Measurements from ENCODE around the gene ST3GAL2.
A peak's percentile ranks its signal among the peaks of the same experiment; 100 is the strongest.
"Not testable (repeated sequence)": the region's sequence is repeated elsewhere in the genome, so short reads cannot be mapped to it uniquely, and the experiment has no call there.

The ST3GAL2 gene

DNA sequence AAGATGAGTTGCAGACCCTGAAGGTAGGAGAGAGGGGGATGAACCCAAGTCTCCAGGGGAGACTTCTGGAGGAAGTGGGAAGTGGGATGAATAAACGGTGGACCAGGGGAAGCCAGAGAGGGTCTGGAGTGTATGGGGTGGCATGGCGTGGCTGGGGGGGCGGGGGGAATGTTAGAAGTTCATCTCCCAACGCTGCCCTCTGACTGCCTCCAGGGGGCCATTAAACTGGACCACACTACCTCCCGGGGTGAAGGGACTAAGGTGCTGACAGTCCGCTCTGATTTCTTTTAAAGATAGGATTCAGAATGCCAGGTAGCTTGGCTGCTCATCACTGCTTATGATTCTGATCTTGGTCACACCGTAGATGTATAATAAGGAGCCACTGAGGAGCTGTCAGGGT, 21.2 kb downstream of the ST3GAL2 start:
- DNase-seq (ENCODE audit: low spot score): no peak

DNA sequence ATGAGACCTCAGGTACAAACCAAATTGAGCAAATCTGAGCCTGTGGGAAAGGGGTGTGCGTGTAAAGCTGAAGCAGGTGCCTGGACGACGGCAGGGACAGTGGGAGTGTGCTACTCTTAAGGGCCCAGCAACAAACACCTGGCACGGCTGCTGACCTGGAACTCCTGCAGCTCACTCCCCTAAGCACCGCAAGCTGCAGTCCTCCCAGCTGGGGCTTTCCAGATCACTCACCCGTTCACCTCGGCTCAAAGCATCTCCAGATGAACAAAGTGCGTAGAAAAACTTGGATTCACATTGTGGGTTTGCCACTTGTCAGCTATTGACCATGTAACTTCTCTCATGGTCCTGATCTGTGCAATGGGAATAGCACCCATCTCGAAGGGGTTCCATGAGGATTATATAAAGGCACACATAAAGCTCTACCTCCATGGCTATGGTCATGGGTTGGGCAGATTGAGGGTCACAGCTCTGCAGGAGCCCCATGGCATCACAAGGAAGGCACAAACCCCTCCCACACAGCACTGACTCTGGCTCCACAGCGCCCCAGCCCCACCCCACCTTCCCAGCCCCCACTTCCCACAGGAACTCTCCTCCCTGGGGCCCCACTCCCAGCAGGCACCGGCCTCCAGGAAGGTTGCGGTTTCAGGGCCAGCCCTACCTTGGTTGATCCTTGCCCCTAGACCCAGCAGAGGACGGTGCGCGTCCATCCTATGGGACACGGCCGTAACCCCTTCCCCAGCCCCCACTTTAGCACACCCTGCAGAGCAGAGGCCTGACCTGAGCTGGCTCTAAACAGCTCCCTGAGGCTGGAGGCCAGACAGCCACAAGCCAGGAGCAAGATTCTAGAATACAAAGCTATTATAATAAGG, 21.9 kb downstream of the ST3GAL2 start:
- DNase-seq (ENCODE audit: low spot score): no peak

DNA sequence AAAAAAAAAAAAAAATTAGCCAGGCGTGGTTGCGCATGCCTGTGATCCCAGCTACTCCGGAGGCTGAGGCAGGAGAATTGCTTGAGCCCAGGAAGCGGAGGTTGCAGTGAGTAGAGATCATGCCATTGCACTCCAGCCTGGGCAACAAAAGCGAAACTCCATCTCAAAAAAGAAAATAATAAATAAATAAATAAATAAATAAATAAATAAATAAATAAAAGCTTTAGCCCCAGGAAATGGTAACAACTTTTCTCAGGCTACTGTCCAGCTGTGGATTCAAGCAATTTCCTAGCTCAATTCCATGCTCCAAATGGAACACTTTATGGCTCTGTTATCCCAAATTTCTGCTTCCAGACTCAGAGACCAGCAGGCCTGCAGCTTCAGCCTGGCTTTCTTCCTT, 25.3 kb downstream of the ST3GAL2 start:
- DNase-seq (ENCODE audit: low spot score): not testable (repeated sequence)

DNA sequence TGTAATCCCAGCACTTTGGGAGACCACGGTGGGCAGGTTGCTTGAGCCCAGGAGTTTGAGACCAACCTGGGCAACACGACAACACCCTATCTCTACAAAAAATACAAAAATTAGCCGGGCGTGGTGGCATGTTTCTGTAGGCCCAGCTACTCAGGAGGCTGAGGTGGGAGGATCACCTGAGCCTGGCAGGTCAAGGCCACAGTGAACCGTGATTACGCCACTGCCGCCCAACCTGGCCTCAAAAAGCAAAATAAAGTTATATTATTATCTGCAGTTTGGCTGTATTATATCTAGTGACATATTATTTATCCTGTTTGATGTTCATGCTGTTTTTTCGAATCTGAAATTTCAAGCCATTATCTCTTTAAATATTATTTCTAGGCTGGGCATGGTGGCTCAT, 26.5 kb downstream of the ST3GAL2 start:
- DNase-seq (ENCODE audit: low spot score): no peak

DNA sequence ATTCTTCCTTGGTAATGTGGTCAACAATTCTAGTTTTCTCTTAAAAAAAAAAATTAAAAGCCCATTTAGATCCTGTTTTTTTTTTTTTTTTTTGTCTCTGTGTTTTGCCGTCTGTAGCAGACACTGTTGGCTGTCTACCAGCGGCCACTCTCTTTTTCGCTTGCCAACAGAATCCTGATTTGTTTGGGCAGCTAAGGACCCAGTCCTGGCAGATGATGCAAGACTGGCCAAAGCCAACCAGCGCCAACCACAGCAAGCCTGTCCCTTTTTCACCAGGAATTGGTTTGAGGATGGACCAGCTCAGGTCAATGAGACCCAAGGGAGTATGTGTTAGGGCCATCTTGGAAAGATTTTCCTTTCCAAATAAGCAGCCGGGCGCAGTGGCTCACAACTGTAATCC, 28.2 kb downstream of the ST3GAL2 start:
- DNase-seq (ENCODE audit: low spot score): no peak

DNA sequence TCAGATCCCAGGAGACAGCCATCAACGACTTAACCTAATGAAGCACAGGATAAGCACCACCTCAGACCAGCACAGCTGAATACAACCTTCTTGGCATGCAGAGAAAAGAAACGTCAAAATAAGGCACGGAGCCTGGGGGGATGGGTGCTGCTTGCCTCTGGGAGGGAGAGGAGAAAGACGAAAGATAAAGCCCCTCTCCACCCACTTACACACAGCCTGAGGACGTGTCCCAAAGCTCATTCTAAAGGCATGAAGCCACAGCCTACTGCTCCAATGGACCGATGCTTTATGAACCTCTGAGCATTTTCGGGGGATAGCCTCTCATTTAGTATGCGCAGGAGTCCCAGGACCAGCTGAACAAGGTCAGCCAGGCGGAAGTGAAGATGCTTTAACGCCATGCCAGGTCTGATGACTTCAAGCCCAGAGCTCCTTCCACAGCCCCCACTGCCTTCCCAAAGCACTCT, 31.1 kb downstream of the ST3GAL2 start:
- DNase-seq (ENCODE audit: low spot score): no peak

DNA sequence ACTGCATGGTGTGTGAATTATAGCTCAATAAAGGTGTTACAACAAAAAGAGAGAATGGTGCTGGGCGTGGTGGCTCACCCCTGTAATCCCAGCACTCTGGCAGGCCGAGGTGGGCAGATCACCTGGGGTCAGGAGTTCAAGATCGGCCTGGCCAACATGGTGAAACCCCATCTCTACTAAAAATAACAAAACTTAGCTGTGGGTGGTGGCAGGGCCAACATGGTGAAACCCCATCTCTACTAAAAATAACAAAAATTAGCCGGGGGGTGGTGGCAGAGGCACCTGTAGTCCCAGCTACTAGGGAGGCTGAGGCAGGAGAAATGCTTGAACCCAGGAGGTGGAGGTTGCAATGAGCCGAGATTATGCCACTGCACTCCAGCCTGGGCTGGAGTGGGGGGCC, 32.8 kb downstream of the ST3GAL2 start:
- DNase-seq (ENCODE audit: low spot score): not testable (repeated sequence)

DNA sequence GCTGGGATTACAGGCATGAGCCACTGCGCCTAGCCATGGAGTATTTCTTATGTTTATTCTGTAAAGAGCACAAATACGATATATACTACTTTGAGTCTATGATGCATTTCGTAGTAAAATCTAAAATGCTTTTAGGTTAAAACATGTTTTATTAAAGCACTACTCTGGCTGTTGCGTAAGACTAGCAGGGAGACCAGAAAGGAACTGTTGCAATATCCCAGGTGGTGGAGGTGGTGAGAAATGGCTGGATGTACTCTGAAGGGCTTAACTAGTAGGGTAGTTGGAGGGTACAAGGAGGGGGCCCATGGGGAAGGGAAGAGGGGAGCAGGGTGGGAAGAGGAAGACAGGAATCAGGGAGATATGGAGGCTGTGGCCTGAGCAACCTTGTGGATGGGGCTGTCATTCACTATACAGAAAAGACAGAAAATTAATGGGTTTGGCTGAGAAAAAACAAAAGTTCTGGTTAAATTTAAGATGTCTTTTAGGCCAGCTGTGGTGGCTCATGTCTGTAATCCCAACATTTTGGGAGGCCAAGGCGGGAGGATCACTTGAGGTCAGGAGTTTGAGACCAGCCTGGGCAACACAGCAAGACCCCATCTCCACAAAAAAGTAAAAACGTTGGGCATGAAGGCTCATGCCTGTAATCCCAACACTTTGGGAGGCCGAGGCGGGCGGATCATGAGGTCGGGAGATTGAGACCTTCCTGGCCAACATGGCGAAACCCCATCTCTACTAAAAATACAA, 35.8 kb downstream of the ST3GAL2 start:
- peak; percentile 63 for DNase-seq (ENCODE audit: low spot score)

DNA sequence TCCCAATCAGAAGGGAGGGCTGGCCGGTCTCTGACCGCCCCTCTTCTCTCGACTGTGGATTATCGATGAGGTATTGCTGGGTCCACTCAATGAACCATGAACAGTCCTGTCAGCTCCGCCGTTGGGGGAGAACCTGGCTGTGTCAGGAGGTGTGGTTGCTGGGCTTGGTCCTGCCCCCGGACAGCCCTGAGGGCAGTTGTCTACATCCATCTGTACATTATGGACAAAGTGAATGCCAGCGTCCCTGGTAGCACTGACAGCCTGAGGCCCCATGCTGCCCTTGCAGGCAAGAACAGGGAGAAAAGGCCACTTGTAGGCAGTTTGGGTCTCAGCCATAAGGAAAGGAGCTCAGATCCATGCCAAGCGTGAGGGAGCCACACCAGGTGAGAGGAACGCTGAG, 38.9 kb downstream of the ST3GAL2 start:
- no peak for DNase-seq (ENCODE audit: low spot score)

DNA sequence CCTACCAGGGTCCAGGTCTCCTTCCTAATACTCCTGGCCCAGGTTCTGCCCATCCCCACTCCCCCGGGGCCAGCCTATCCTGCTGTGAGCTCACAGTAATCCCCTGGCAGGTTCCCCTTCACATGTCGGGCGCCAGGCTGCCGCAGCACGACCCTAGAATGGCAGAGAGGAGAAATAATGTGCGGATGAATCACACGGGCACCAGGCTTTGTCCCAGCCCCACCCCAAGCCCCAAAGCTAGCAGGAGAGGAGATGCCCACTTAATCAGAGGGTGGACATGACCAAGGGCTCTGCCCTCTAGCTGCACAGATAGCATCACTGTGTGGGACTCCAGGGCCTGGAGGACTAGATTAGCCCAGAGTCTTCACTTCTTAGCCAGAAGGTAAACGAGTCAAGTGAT, 39.5 kb downstream of the ST3GAL2 start:
- DNase-seq (ENCODE audit: low spot score): no peak

DNA sequence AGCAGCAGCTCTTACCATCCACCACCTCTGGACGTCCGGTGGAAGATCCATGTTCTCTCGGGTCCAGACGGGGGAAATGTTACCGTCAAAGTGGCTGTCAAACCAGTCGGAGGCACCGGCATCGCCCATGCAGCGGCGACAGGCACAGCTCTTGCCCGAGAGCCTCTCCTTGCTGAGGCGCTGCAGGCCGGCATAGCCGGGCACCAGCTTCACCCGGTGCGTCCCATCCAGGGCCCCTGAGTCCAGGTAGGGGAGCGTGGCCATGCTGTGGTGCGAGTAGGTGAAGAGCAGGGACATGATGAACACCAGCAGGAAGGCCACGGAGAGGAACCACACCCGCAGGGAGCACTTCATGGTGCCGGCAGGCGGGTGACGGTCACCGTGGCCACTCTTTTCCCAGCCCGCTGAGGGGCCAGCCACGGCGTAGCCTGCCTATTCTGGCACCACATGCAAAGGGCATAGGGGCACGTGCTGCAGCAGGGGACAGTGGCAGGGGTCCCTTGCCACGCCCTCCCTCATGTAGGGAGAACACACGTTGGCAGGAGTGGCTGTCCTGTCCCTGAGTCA, 40.6 kb downstream of the ST3GAL2 start:
- DNase-seq (ENCODE audit: low spot score): no peak

DNA sequence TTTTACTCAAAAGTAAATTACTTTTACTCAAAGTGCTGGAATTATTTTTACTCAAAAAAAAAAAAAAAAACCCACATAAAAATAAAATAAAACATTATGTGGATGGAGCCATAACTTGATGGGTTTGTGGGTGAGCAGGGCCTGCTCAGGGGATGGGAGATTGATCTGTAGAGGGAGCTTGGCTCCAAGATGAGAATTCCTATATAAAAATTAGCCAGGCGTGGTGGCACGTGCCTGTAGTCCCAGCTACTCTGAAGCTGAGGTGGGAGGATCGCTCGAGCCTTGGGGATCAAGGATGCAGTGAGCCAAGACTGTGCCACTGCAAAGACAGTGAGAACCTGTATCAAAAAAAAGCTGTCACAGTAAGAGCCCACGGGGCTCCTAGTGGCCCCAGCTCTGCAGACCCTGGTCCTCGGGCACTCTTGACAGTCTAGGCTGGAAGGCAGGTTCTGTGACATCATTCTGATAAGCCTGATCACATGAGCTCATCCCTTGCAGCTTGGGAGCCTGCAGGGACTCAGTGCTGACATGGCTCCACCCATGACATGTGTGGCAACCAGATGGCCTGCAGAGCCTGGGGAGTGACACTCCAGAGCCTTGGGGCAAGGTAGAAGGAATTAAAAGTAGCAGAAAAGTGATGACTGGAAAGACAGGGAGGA, 42.5 kb downstream of the ST3GAL2 start:
- peak; percentile 48 for DNase-seq (ENCODE audit: low spot score)

DNA sequence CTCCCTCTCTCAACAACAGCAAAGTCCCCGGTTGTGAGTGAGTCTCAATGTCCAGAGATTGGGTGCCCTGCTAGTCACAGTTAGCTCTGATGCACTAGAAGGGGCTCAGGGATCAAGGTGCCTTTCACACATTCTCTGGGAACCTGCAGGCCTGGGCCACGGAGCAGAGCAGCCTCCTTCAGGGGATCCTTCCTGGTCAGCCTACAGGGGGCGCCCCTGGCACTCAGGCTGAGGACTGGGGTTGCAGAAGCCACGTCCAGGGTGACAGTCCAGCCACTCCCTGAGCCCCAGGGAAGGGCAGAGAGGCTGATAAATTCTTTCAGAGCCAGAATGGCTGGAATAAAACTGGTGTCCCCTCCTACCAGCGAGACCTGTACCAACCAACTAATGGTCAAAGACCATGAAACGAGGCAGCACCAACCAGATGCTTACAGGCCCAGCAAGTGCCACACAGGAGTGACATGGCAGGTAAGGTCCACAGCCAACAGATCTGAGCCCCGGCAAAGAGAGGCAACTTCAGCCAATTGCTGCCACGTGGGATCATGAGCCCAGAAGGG, 43.5 kb downstream of the ST3GAL2 start:
- peak; percentile 94 for DNase-seq (ENCODE audit: low spot score)

DNA sequence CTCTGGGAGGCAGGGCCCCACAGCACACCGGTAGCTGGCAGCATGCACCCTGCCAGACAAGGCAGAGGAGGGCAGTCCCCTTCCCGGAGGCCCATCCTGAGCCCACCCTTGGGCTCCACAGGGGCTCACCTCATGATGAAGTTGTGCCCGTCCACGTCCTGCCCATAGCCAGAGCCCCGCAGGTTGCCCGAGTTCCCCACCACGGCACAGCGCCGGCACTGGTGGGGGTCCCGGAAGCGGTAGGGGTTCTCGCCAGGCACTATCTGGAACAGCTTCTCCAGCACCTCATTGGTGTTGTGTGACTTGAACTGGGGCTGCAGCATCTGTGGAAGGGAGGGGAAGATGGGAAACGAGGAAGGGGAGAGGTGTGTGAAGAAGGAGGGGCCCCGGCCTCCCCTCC, 44.0 kb downstream of the ST3GAL2 start:
- DNase-seq (ENCODE audit: low spot score): no peak

DNA sequence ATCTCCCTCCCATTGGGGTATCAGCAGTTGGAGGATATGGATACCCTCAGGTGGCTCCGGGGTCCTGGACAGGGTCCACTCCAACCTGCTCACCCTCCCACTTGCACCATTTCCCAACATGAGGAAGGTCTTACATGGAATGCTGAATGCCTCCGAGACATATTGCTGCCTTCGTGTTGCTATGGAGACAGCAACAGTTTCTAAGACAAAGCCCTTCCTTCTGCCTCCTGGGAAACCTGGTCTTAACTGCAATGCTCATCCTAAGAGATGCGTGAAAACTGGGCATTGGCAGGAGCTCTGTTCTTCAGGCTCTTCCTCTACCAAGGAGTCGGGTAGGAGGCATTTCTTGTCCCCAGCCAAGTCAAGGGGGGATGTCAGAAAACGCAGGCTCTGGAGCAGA, 45.2 kb downstream of the ST3GAL2 start:
- DNase-seq (ENCODE audit: low spot score): no peak

DNA sequence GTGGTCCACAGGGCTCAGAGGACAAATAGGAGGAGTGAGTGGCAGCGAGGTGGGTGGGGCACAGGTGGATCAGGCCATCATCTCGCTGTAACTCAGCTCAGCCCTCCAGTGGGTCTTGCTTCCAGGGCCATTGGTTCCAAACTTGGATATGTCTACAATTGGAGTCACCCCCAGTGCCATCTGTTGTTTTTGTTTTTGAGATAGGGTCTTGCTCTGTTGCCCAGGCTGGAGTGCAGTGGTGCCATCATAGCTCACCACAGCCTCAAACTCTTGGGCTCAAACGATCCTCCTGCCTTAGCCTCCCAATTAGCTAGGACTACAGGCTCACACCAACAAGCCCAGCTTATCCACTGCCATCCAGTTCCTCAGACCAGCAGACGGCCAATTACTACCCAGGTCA, 46.3 kb downstream of the ST3GAL2 start:
- DNase-seq (ENCODE audit: low spot score): no peak

DNA sequence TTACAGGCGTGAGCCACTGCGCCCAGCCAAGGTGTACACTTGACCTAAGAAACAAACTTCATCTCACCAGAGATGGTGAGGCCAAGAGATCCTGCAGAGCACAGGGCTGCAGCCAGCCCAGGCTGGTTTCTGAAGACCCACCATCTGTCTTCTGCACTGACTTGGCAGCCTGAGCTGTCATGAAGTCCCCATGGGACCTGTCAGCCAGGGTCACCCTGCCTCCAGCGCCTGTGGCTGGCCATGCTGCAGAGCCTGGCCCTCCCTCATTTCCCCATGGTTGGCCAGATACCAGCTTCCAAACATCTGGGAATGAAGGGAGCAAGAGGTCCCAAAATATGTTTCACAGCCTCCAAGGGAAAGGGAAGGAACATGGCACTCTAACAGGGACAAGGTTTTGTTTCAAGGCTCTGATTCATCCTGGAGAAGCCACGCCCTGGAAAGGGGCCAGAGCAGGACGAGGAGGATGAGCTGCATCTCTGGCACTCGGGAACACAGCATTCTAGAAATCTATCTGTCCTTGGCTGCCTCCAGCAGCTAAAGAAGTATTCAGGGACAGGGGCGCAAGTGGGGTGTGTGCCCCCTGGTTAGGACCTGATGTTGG, 46.9 kb downstream of the ST3GAL2 start:
- DNase-seq (ENCODE audit: low spot score): no peak

DNA sequence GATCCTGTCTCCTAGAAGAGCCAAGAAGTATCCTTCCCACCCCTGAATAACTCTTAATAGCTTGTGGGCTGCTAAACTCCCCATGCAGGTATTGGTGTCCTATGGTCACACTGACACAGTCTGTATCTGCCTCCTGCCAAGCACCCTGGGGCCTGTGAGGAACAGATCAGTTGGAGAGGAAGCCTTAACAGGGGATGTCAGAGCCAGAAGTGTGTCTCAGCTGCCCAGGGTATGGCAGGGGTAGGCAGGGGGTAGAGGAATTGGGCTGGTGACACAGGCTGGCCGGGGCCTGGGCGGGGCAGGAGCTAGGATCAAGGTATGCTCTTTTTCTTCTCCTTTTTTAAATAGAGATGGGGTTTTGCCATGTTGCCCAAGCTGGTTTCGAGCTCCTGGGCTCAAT, 47.5 kb downstream of the ST3GAL2 start:
- no peak for DNase-seq (ENCODE audit: low spot score)

DNA sequence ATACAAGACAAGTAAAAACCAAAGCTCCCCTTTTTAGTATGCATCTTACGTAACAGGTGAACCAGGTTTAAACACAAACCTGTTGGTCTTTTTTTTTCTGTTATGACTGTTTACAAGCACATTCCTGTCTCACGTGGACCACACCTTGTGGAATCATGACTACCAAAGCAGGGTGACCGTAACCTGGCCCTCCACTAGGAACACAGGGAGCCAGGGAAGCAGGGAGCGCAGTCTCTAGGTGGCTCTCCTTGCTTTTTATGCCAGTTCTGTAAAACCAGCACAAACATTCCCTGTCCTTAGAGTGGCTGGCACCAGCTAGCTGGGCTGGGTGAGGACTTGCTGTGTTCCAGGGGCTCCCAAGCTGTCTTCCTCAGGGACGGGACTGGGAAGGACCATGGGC, 48.1 kb downstream of the ST3GAL2 start:
- no peak for DNase-seq (ENCODE audit: low spot score)

DNA sequence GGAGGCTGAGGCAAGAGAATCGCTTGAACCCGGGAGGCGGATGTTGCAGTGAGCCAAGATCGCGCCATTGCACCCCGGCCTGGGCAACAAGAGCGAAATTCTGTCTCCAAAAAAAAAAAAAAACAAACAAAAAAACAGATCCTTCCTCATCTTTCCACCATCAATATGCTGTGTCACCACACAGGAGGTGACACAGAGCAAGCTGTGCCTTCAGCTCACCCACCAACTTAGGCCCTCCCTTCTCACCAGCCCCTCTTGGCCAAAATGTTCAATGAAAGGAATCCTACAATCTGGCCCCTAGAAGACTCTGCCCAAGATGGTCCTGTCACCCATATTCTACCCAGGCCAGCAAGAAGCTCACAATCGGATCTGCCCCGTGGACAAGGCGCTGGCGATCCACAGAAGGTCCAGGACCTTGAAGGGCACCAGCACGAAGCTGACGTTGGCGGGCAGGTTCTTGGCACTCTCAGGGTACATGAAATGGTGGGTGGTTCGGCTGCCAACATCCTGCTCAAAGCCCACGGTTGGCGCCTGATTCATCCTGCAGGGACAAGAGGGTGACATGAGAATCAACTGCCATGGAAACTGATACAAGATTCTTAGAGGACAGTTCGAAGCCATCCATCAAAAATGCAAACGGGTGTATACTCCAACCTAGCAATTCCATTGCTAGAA, 50.8 kb downstream of the ST3GAL2 start:
- no peak for DNase-seq (ENCODE audit: low spot score)

DNA sequence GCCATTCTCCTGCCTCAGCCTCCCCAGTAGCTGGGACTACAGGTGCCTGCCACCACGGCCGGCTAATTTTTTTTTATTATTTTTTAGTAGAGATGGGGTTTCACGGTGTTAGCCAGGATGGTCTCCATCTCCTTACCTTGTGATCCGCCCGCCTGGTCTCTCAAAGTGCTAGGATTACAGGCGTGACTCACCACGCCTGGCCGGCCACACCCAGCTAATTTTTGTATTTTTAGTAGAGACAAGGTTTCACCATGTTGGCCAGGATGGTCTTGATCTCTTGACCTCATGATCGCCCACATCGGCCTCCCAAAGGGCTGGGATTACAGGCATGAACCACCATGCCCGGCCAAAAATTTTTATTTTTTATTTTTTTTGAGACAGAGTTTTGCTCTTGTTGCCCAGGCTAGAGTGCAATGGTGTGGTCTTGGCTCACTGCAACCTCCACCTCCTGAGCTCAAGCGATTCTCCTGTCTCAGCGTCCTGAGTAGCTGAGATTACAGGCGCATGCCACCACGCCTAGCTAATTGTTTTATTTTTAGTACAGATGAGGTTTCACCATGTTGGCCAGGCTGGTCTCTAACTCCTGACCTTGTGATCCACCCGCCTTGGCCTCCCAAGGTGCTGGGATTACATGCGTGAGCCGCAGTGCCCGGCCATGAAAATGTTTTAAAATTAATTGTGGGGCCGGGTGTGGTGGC, 52.5 kb downstream of the ST3GAL2 start:
- DNase-seq (ENCODE audit: low spot score): not testable (repeated sequence)

Data from HuH-7.5 (cell line).